HepG2 (cell line): ENCODE results near the gene SLC25A44. TPM values are rescaled to one million over a fixed set of nuclear protein-coding genes. Genes with fewer than 3 reads are reported as not detected.
A peak's percentile ranks its signal among the peaks of the same experiment; 100 is the strongest.

Experiments used
- ATAC-seq: fragments of 200-7000 bp; cut with Tn5 transposase; 3 replicates; pipeline ENCODE4 v1.9.1; 2020; ENCODE audit warnings: mild to moderate bottlenecking, moderate library complexity
- BruUV-seq: library from RNA; stranded (reverse); fragments of 400-500 nt; replicated peaks from 2 replicates; lab custom pipeline; 2021; lab: Mats Ljungman, UMichigan
- CTCF ChIA-PET: fragments of 300-600 bp; formaldehyde crosslinking; extraction: SDS; loops from one replicate; lab custom pipeline; 2021; ENCODE audit warnings: low total read pairs, inconsistent platforms, low intra/inter-chr PET ratio; lab: Yijun Ruan, JAX
- POLR2A ChIA-PET: fragments of 350-600 bp; sonication (Branson Sonifier 250); formaldehyde crosslinking; loops from one replicate; lab custom pipeline; 2020; ENCODE audit warnings: antibody characterized with exemption, inconsistent platforms; lab: Yijun Ruan, JAX
- DNase-seq: peaks from one replicate; pipeline ENCODE4 v3.0.0-alpha.2; 2015; ENCODE audit warnings: low spot score
- FAIRE-seq: peaks from 3 replicates; lab custom pipeline; 2011; peaks lifted over from hg19 to GRCh38; lab: Jason Lieb, UNC
- H2AFZ ChIP-seq: one replicate; pipeline ENCODE4 v1.6.1; 2011; ENCODE audit warnings: low read length, inconsistent platforms
- H3K27ac ChIP-seq: fragments of 300-600 bp; 3 replicates; pipeline ENCODE4 v1.8.0; 2011; ENCODE audit warnings: mixed run types, mild to moderate bottlenecking, mixed read lengths, low read length, inconsistent platforms; ENCODE audit not compliant: insufficient read depth; ENCODE audit errors: extremely low read length
- H3K27me3 ChIP-seq, 2 experiments: fragments of 200-600 bp in 1 of 2; 2 replicates in 1 of 2; 3 replicates in 1 of 2; pipeline versions ENCODE4 v1.6.0 to v1.8.0; 2011; ENCODE audit warnings: low read length in 2 of 2, mild to moderate bottlenecking in 2 of 2, moderate library complexity in 2 of 2, inconsistent platforms in 1 of 2; ENCODE audit not compliant: insufficient read depth in 2 of 2, control insufficient read depth in 1 of 2
- H3K36me3 ChIP-seq, 2 experiments: fragments of 200-600 bp in 1 of 2; replicated peaks in 1 of 2; 2 replicates in 1 of 2; 3 replicates in 1 of 2; pipeline versions ENCODE4 v1.5.1 to v1.8.0; 2011; ENCODE audit warnings: low read length in 2 of 2, inconsistent platforms in 1 of 2; ENCODE audit not compliant: insufficient read depth in 2 of 2, control insufficient read depth in 1 of 2
- H3K4me1 ChIP-seq: 2 replicates; pipeline ENCODE4 v1.5.1; 2012; ENCODE audit warnings: low read length, inconsistent platforms; ENCODE audit not compliant: insufficient read depth
- H3K4me2 ChIP-seq: 2 replicates; pipeline ENCODE4 v1.6.0; 2011; ENCODE audit warnings: low read depth, low read length, inconsistent platforms
- H3K4me3 ChIP-seq, 3 experiments: fragments of 200-600 bp in 1 of 3; sonication (generic), shearing (Covaris generic) in 1 of 3; replicated peaks in 1 of 3; 2 replicates each; pipeline ENCODE4 v1.5.1; 2011 to 2016; ENCODE audit warnings: low read length in 3 of 3, inconsistent platforms in 2 of 3, low read depth in 2 of 3, mild to moderate bottlenecking in 2 of 3, control low read depth in 1 of 3, mixed read lengths in 1 of 3; ENCODE audit not compliant: insufficient read depth in 1 of 3
- H3K79me2 ChIP-seq: one replicate; pipeline ENCODE4 v1.6.1; 2011; ENCODE audit warnings: low read length, inconsistent platforms; ENCODE audit not compliant: insufficient read depth
- H3K9ac ChIP-seq: 2 replicates; pipeline ENCODE4 v1.6.0; 2011; ENCODE audit warnings: mild to moderate bottlenecking, low read depth, low read length, inconsistent platforms; ENCODE audit not compliant: insufficient read depth
- H3K9me3 ChIP-seq: 2 replicates; pipeline ENCODE4 v1.5.1; 2012; ENCODE audit warnings: mild to moderate bottlenecking, low read length
- H4K20me1 ChIP-seq: 2 replicates; pipeline ENCODE4 v1.6.0; 2011; ENCODE audit warnings: inconsistent platforms, mild to moderate bottlenecking, low read length, moderate library complexity; ENCODE audit not compliant: insufficient read depth
- FLYWCH1 ChIP-seq: sonication (generic); formaldehyde crosslinking; IDR thresholded peaks from 2 replicates; pipeline ENCODE4 v1.8.1; 2023; ENCODE audit warnings: mild to moderate bottlenecking, missing genetic modification reagents
- KDM2A ChIP-seq: sonication (generic); formaldehyde crosslinking; IDR thresholded peaks from 2 replicates; pipeline ENCODE4 v1.4.0; 2020; ENCODE audit warnings: low read depth, missing genetic modification reagents, borderline replicate concordance
- SNRNP70 ChIP-seq: fragments of 200-400 bp; formaldehyde crosslinking; IDR thresholded peaks from 2 replicates; pipeline ENCODE4 v1.6.1; 2017; ENCODE audit warnings: mild to moderate bottlenecking, low read depth, low read length, moderate library complexity
- SPEN ChIP-seq: sonication (generic); formaldehyde crosslinking; IDR thresholded peaks from 2 replicates; pipeline ENCODE4 v1.5.1; 2020; ENCODE audit warnings: low read depth, mild to moderate bottlenecking, missing genetic modification reagents
- SYNCRIP ChIP-seq: fragments of 200-400 bp; formaldehyde crosslinking; IDR thresholded peaks from 2 replicates; pipeline ENCODE4 v1.6.1; 2018; ENCODE audit warnings: mild to moderate bottlenecking, low read depth, low read length; ENCODE audit not compliant: insufficient read depth
- TAF1 ChIP-seq: sonication (generic); formaldehyde crosslinking; IDR thresholded peaks from 2 replicates; pipeline ENCODE4 v1.4.0; 2020; ENCODE audit warnings: missing genetic modification reagents
- ZFP90 ChIP-seq: sonication (generic); formaldehyde crosslinking; IDR thresholded peaks from 2 replicates; pipeline ENCODE4 v1.8.0; 2022; ENCODE audit warnings: missing genetic modification reagents, mild to moderate bottlenecking, inconsistent platforms, borderline replicate concordance
- ZNF251 ChIP-seq: sonication (generic); formaldehyde crosslinking; IDR thresholded peaks from 2 replicates; pipeline ENCODE4 v1.9.0; 2021; ENCODE audit warnings: mild to moderate bottlenecking, missing genetic modification reagents
- ZSCAN21 ChIP-seq: sonication (generic); formaldehyde crosslinking; IDR thresholded peaks from 2 replicates; pipeline ENCODE4 v1.8.0; 2022; ENCODE audit warnings: mild to moderate bottlenecking, missing genetic modification reagents, moderate library complexity, borderline replicate concordance
- WGBS: methylation state at CpG from one replicate; pipeline ENCODE4 v1.1.6; 2017; ENCODE audit warnings: low lambda C conversion rate; 5-methylcytosine and 5-hydroxymethylcytosine counted together
- in situ Hi-C: cut with HindIII; loops from 2 replicates; pipeline ENCODE4 v1.10.0; 2017; ENCODE audit warnings: low pct_unique_long_range_greater_than_20kb; ENCODE audit not compliant: extremely low pct_ligation_motif_present
- intact Hi-C: fragments of 100-400 bp; cut with micrococcal nuclease; formaldehyde crosslinking; loops from one replicate; pipeline ENCODE4 v1.10.0; 2022; ENCODE audit not compliant: unreplicated experiment
- polyA plus RNA-seq, 8 experiments: library from polyadenylated mRNA; depleted of rRNA in 3 of 8; stranded (reverse) in 7 of 8; unstranded in 1 of 8; fragments of >200 nt; fragmentation: Illumina TruSeq in 4 of 8; extraction: Trizol in 4 of 8; gene quantifications; 2 replicates each; pipeline versions ENCODE4 v1.2.1 to v1.2.3, GENCODE V29; 2011 to 2016; ENCODE audit warnings: low read depth in 4 of 8, missing spikeins in 1 of 8, mixed read lengths in 1 of 8; ENCODE audit not compliant: insufficient read depth in 1 of 8
- total RNA-seq, 5 experiments: library from RNA; depleted of rRNA; stranded (reverse); fragments of >200 nt; fragmentation: Illumina TruSeq; extraction: Trizol; gene quantifications; 2 replicates each; pipeline ENCODE4 v1.2.3, GENCODE V29; 2016; ENCODE audit warnings: low read depth in 1 of 5
- TF ChIP-seq, protein P1 (sequence below): sonication (generic); formaldehyde crosslinking; IDR thresholded peaks from 2 replicates; pipeline ENCODE4 v1.4.0; 2020; ENCODE audit warnings: missing genetic modification reagents
- TF ChIP-seq, protein P2 (sequence below), 2 experiments: sonication (generic) in 1 of 2; formaldehyde crosslinking in 1 of 2; IDR thresholded peaks; 2 replicates each; pipeline versions ENCODE4 v1.5.1 to v1.6.1; 2011 to 2020; ENCODE audit warnings: borderline replicate concordance in 1 of 2, low read depth in 1 of 2, low read length in 1 of 2, mild to moderate bottlenecking in 1 of 2, missing genetic modification reagents in 1 of 2, moderate library complexity in 1 of 2
- TF ChIP-seq, protein P3 (sequence below): IDR thresholded peaks from 2 replicates; pipeline ENCODE4 v1.6.1; 2012; ENCODE audit warnings: low read length, improper control_type of control experiment
- TF ChIP-seq, protein P4 (sequence below): sonication (generic); formaldehyde crosslinking; IDR thresholded peaks from 2 replicates; pipeline ENCODE4 v1.9.0; 2021; ENCODE audit warnings: missing genetic modification reagents, borderline replicate concordance

Gene SLC25A44
- total and polyA plus RNA-seq, 2 of the 13 experiments (the other 11 are each of a cell fraction or from before 2014, with no cell fraction given) = 10.7 to 13.4 TPM

DNA sequence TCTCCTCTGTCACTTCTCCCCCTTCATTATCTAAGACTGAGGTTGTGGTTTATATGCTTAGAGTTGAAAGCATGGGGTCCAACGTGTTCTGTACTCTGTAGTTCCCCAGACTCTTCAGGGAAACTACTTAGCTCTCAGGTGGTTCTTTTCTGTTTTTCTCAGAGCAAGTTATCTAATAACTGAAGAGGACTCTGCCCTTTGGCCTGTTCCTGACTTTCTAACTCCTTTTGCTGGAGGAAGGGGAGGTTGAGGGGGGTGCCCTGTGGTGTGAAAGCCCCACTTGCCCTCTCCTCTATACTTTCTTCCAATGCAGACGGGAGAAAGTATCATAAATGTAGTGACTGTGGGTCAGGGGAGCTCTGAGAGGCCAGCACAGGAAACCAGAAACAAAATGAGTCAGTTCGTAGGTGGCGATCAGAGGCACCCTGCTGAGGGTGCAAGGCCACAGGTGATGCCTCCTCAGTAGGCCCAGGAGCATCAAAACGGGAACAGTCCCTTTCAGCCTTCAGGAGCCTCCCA lies 5.0 kb downstream of the SLC25A44 start:
- peaks cover 50% of the 10 kb centered on the region for H3K4me1 ChIP-seq
- peaks cover 36% of the 10 kb centered on the region for H3K79me2 ChIP-seq
- H4K20me1 ChIP-seq = no peaks in the 10 kb centered on the region
- no peak overlapping the region for H2AFZ ChIP-seq
- H3K27ac ChIP-seq = peak overlapping the region; percentile 15
- H3K27me3 ChIP-seq = no peaks in the 10 kb centered on the region; a peak in 1 of 5 replicates
- H3K36me3 ChIP-seq = peaks cover 14 to 33% of the 10 kb centered on the region in 2 experiments
- H3K9ac ChIP-seq = 0 out of 2 replicates have a peak overlapping the region, but pooled peaks have one; percentile 12
- ATAC-seq (no peak), FAIRE-seq (no peak), DNase-seq (no peak)
- no peaks in the 10 kb centered on the region for H3K9me3 ChIP-seq
- no TSS peak for BruUV-seq
- intact Hi-C loops = no loop called here
- peak overlapping the region; percentile 37; the same call in 1 of the 2 replicates for H3K4me2 ChIP-seq
- TF ChIP-seq, protein P1, sequence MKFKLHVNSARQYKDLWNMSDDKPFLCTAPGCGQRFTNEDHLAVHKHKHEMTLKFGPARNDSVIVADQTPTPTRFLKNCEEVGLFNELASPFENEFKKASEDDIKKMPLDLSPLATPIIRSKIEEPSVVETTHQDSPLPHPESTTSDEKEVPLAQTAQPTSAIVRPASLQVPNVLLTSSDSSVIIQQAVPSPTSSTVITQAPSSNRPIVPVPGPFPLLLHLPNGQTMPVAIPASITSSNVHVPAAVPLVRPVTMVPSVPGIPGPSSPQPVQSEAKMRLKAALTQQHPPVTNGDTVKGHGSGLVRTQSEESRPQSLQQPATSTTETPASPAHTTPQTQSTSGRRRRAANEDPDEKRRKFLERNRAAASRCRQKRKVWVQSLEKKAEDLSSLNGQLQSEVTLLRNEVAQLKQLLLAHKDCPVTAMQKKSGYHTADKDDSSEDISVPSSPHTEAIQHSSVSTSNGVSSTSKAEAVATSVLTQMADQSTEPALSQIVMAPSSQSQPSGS (CRISPR knock-in tag) = no peak
- no peak for TF ChIP-seq ZSCAN21 (CRISPR knock-in tag)
- TF ChIP-seq ZFP90 = no peak
- no peak for TF ChIP-seq KDM2A
- no peak for TF ChIP-seq TAF1 (CRISPR knock-in tag)
- TF ChIP-seq, protein P2, sequence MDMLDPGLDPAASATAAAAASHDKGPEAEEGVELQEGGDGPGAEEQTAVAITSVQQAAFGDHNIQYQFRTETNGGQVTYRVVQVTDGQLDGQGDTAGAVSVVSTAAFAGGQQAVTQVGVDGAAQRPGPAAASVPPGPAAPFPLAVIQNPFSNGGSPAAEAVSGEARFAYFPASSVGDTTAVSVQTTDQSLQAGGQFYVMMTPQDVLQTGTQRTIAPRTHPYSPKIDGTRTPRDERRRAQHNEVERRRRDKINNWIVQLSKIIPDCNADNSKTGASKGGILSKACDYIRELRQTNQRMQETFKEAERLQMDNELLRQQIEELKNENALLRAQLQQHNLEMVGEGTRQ (IDR thresholded peaks at IDR 0.05; ENCODE audit: low read depth, low read length) = no peak
- TF ChIP-seq, protein P2 (CRISPR knock-in tag; IDR thresholded peaks at IDR 0.05; ENCODE audit: borderline replicate concordance) = no peak
- TF ChIP-seq SNRNP70 = no peak
- TF ChIP-seq, protein P3, sequence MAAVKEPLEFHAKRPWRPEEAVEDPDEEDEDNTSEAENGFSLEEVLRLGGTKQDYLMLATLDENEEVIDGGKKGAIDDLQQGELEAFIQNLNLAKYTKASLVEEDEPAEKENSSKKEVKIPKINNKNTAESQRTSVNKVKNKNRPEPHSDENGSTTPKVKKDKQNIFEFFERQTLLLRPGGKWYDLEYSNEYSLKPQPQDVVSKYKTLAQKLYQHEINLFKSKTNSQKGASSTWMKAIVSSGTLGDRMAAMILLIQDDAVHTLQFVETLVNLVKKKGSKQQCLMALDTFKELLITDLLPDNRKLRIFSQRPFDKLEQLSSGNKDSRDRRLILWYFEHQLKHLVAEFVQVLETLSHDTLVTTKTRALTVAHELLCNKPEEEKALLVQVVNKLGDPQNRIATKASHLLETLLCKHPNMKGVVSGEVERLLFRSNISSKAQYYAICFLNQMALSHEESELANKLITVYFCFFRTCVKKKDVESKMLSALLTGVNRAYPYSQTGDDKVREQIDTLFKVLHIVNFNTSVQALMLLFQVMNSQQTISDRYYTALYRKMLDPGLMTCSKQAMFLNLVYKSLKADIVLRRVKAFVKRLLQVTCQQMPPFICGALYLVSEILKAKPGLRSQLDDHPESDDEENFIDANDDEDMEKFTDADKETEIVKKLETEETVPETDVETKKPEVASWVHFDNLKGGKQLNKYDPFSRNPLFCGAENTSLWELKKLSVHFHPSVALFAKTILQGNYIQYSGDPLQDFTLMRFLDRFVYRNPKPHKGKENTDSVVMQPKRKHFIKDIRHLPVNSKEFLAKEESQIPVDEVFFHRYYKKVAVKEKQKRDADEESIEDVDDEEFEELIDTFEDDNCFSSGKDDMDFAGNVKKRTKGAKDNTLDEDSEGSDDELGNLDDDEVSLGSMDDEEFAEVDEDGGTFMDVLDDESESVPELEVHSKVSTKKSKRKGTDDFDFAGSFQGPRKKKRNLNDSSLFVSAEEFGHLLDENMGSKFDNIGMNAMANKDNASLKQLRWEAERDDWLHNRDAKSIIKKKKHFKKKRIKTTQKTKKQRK = no peak
- TF ChIP-seq FLYWCH1 (CRISPR knock-in tag) = no peak
- TF ChIP-seq, protein P4, sequence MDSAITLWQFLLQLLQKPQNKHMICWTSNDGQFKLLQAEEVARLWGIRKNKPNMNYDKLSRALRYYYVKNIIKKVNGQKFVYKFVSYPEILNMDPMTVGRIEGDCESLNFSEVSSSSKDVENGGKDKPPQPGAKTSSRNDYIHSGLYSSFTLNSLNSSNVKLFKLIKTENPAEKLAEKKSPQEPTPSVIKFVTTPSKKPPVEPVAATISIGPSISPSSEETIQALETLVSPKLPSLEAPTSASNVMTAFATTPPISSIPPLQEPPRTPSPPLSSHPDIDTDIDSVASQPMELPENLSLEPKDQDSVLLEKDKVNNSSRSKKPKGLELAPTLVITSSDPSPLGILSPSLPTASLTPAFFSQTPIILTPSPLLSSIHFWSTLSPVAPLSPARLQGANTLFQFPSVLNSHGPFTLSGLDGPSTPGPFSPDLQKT (CRISPR knock-in tag) = no peak
- TF ChIP-seq SPEN (CRISPR knock-in tag) = no peak
- TF ChIP-seq ZNF251 (CRISPR knock-in tag) = no peak
- no peak for TF ChIP-seq SYNCRIP
- TF ChIP-seq, all 625 proteins: peak for 0
- H3K4me3 ChIP-seq = no peak overlapping the region
- in situ Hi-C loops = no loop called here
- WGBS = 86% methylated on average over 5 of the region's 5 CpGs
- ChIA-PET CTCF (no interaction called here), POLR2A (interaction anchor here (3.6 kb wide), 1 partner anchor 14 kb away, joined by 32 read pairs; the partner anchor contains the start of gene PMF1)
